ENCODE measurements around the gene EXTL1.

DNA sequence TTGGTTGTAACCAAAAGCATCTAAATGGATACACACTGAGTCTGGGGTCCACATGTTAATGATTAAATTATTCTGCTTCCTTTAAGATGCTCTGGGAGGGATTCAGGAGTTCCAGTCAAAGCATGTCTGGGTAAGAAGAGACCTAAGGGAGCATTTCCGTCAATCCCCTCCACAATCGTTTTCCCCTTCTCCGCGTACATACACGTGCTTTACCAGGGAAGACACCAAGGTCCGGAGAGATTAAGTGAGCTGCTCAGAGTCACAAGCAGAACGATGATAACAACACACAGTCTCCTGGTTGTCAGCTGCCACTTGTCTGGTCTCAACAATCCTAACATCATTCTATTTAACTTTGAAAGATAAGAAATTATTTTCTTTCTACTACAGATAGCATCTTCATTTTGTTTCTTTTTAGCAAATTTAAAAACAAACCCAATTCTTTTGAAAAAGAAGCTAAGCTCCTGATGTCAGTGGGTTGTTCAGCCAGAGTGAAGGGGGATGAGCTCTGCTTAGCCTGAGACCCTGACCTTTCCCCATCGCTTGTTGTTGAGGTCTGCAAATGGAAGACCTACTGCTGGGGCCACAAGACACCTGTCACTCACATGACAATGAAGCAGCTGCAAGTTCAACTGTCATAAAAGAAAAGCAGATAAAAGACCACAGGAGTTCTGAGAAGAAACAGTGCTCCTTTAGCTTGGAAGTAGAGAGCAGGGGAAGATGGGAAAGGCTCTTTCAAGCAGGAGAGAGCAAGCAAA, 28.2 kb upstream of the EXTL1 start:
- no peak for TF ChIP-seq POLR2A (IDR thresholded peaks at IDR 0.05)
- TF ChIP-seq, protein P1, sequence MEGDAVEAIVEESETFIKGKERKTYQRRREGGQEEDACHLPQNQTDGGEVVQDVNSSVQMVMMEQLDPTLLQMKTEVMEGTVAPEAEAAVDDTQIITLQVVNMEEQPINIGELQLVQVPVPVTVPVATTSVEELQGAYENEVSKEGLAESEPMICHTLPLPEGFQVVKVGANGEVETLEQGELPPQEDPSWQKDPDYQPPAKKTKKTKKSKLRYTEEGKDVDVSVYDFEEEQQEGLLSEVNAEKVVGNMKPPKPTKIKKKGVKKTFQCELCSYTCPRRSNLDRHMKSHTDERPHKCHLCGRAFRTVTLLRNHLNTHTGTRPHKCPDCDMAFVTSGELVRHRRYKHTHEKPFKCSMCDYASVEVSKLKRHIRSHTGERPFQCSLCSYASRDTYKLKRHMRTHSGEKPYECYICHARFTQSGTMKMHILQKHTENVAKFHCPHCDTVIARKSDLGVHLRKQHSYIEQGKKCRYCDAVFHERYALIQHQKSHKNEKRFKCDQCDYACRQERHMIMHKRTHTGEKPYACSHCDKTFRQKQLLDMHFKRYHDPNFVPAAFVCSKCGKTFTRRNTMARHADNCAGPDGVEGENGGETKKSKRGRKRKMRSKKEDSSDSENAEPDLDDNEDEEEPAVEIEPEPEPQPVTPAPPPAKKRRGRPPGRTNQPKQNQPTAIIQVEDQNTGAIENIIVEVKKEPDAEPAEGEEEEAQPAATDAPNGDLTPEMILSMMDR (IDR thresholded peaks at IDR 0.05) = no peak
